HG02973 (cell line): ENCODE results near the gene ZNRF3.
"Not testable (repeated sequence)": the region's sequence is repeated elsewhere in the genome, so short reads cannot be mapped to it uniquely, and the experiment has no call there.

Experiments
- ATAC-seq: cut with Tn5 transposase; IDR thresholded peaks from one replicate; pipeline ENCODE4 v1.9.1; 2021; ENCODE audit warnings: moderate library complexity; ENCODE audit not compliant: unreplicated experiment

The ZNRF3 gene

GRCh38 chr22:29030618-29031226 lies 147.3 kb downstream of the ZNRF3 start:
- ATAC-seq = no peak

- ATAC-seq = no peak
These were observed 148.0 kb downstream of the ZNRF3 start for GRCh38 chr22:29031227-29032011.

GRCh38 chr22:29032014-29032475 lies 148.7 kb downstream of the ZNRF3 start:
- ATAC-seq = no peak

GRCh38 chr22:29032584-29032983 lies 149.2 kb downstream of the ZNRF3 start:
- ATAC-seq = no peak

GRCh38 chr22:29037340-29037932 lies 154.1 kb downstream of the ZNRF3 start:
- no peak for ATAC-seq

GRCh38 chr22:29039148-29039547 lies 155.8 kb downstream of the ZNRF3 start:
- ATAC-seq = no peak

GRCh38 chr22:29039684-29040083 lies 156.3 kb downstream of the ZNRF3 start:
- ATAC-seq = not testable (repeated sequence)

- ATAC-seq = no peak
These were observed 157.3 kb downstream of the ZNRF3 start for GRCh38 chr22:29040385-29041275.

GRCh38 chr22:29041408-29041807 lies 158.0 kb downstream of the ZNRF3 start:
- ATAC-seq = no peak

GRCh38 chr22:29043906-29044575 lies 160.7 kb downstream of the ZNRF3 start:
- ATAC-seq = no peak

- ATAC-seq = no peak
These were observed 161.3 kb downstream of the ZNRF3 start for GRCh38 chr22:29044657-29045176.

GRCh38 chr22:29048822-29049654 lies 165.7 kb downstream of the ZNRF3 start:
- ATAC-seq = no peak

- ATAC-seq = no peak
These were observed 166.4 kb downstream of the ZNRF3 start for GRCh38 chr22:29049655-29050263.

- ATAC-seq = no peak
These were observed 167.1 kb downstream of the ZNRF3 start for GRCh38 chr22:29050457-29050856.

- no peak for ATAC-seq
These were observed 169.8 kb downstream of the ZNRF3 start for GRCh38 chr22:29053048-29053702.

GRCh38 chr22:29054251-29054767 lies 170.9 kb downstream of the ZNRF3 start:
- ATAC-seq = no peak

GRCh38 chr22:29055192-29055830 lies 171.9 kb downstream of the ZNRF3 start:
- ATAC-seq = no peak

- no peak for ATAC-seq
These were observed 173.1 kb downstream of the ZNRF3 start for GRCh38 chr22:29056472-29056871.
